ENCODE measurements around the gene TNS3.

The TNS3 gene

DNA sequence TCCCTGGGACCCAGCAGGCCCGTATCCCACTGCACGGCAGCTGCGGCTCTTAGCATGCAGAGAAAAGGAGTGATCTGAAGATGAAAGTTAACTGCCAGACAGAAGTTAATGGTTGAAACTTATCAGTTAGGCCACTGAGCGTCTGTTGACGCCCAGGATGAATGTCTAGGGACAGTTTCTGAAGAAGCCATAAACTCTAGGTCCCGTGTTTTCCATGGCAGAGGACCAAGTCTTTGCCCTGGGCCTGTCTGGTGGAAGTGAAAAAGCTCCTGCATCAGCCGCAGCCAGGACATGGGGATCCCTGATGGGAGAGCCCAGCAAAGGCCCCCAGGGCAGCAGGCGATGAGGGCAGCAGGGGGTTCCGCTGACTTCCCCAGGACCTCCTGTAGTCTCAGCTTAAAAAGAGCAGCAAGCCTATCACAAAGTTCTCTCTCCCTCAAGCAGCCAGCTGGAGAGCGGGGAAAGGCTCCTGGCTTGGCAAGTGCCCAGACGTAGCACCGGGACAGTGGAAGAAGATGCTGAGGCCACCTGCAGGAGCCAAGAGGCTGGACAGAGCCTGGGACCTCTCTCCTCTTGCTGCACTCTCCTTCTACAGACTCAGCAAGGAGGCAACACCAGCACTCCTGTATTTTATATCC is 79.6 kb downstream of the TNS3 start:
- DNase-seq = no peak

- DNase-seq = no peak
Observed at GRCh38 chr7:47501406-47501805, 80.5 kb downstream of the TNS3 start.

DNA sequence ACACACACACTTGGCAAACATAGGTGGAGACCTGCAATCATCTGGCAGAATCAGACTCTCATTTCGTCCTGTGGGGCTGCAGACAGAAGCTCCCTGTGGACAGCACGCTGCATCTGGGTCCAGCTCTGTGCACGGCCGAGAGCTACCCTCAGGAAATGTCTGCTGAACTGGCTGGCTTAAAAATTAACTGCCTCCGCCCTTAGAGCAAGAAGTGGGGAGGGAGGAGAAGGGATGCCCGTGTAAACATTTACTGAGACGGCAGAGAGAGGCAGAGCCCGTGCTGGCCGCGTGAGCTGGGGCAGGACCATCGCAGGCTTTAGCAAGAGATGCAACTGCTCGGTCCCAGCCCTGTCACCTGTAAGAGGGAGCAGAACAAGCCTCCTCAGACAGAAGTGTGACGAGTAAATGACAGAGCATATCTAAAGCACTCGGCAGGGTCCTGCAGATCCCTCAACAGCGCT is 81.8 kb downstream of the TNS3 start:
- no peak for DNase-seq

DNA sequence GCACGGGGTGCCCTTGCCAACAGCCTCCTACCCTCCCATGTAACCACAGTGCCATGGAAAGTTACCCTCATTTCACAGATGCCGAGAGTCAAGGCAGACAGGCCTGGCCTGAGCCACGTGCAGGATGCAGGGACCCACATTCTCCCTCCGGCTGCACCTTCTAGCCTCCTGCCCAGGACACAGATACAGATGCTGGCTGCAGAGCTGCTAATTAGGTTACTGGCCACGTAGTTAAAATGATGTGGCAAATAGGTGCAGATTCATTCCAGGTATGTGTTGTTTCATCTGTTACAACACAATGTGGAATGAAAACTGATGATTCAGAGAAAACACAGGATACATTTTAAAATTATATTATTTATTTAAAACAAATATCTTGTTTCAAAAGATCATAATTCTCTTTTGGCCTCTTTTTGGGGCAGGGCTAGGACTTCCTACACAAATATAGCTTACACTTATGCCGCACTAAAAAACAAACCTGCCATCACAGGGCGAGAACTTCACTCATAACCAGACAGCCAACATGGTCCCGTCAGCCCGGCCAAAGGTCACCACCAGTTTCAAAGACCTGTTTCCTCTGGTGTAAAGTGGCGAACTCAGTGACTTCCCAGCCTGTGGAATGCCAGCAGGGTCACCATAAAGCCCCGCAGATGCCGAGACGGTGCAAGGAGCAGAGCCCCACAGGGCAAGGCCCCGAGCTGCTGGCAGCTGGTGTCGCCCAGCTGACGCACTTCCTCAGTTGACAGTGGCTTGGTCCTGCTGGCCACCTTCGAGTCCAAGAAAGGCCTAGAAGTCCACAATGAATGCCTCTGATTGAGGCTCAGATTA is 83.5 kb downstream of the TNS3 start:
- no peak for DNase-seq

DNA sequence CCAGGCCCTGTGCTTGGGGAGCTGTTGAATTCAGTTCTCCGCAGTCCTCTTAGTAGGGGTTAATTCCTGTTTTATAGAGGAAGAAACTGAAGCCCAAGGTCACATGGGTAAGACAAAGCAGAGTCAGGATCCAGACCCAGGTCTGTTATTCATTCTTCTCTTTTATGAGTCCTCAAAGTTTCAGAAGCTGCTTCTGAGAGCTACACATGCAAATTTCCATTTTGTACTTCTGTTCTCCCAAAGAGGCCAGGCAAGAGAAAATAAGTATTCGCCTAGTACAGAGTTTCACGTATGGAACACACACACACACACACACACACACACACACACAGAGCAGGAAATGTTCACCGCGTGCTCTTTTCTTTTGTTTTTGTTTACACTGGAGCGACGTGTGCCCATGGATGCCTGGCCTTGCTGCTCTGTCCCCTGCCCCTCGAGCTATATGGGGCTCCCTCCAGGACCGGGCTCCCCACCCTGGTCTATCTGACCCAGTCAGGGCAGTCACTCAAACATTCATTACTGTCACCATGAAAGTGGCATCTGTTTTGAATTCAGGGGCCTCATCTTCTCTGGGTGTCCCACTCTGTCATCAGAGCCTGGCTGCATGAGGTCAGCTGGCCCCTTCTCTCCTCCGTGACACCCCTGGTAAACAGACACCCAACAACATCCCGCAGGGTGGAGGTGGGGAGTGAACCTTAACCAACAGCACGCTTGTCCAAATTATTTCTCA is 84.4 kb downstream of the TNS3 start:
- no peak for DNase-seq

DNA sequence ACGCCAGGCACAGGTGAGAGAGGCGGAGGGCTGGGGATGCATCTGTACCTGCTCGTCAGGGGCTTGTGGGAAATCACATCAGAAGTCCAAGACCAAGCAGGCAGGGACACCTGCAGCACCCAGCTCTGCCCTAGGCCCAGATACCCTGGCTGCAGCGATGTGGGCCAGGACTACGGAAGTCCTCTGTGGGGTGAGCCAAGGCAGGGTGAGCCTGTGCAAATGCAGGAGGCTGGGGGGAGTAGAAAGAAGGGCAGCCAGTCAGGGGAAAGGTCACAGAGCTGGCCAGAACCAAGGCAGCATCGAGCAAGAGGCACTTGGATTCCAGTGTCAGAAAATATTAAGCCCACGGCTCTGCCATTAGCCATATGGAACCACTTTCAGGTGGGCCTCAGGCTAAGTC is 85.2 kb downstream of the TNS3 start:
- DNase-seq = no peak

DNA sequence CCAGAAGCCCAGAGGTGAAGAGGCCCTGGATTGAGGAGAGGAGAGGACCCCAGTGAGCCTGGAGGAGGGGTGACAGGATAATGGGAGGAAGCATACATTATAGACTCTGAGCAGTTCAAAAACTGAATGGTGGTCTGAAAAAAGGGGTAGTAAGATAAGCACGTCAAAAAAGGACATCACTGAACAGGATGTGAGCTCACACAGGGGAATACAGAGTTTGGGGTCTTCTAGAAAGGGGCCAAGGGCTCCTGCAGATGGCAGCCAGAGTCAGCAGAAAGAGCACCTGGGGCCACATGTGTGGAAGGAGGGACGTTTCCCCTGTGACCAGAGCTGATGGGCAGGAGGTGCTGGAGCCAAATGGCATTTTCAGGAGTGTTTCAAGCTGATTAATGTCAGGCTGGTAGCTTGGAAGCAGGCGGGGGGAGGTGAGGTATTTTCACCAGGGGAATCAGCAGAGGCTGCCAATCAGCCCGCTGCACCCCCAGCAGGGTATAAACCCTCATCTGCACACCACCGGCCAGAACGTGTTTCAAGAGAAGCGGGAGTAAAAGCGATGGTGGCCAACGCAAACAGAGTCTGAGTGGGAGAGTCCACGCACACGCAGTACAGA is 85.8 kb downstream of the TNS3 start:
- DNase-seq = no peak

DNA sequence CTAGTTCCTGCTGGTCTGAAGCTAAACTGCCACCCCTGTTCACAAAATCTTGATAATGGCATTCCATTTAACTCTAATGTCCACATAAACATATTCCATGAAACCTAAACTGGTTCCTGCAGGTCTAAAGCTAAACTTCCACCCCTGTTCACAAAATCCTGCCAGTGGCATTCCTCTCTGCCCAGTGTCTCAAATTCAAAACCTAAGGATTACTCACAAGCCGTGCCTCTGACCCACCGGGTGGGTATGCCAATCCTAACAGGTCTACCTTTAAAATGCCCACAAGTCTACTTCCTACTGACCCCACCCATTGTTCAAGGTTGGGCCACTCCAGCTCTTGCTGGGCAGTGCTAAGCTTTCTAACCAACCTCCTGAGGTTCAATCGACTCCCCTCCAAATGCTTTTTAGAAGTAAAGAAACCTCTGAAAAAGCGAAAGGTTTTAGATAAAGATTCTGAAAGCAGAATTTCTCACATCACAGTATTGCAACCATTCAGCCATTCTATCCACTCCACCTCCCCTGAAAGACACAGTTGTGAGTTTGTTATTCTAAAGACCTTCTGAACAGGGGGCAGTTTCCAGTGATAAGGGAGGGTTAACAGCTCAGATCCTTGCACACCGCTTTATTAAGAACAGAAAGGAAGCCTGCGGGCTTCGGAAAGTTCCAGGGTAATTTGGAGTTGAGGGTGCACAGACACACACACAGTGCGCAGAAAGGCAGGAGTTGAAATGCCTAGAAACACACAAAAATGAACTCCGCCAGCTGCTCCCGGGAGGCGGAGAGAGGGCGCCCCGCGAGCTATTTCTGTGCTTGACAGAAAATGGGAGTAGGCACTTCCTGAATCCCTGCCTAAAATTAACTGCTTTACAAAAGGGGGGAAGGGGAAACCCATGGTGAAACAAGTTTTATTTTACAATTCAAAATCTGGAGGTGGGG is 87.7 kb downstream of the TNS3 start:
- DNase-seq = no peak

DNA sequence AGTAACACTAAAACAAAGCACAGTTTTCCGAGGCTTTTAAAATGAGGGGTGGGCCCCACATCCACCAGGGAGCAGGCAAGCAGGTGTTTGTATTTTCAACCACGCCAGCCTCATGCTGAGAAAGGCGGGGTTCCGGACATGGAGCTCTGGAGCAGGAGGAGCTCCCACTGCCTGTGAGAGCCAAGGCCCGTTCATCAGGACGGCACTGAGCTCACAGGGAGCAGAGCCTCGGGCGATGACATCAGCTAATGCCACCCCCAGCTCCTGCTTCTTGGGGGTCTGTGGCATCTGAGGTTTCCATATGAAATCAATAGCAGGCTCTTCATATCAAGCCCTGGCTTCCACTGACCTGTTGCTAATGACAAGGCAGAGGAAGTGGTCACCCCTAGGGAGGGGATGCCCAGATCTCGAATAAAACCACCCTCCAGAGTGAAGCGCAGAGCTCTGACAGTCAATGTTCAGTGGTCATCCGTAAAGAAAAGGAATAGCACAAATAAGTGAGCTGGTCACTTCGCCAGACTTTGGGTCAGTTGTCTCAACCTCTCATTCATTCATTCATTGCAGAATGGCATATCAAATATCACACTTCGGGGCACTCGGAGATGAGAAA is 89.1 kb downstream of the TNS3 start:
- no peak for DNase-seq

- no peak for DNase-seq
Observed at GRCh38 chr7:47490501-47491265, 91.2 kb downstream of the TNS3 start.

DNA sequence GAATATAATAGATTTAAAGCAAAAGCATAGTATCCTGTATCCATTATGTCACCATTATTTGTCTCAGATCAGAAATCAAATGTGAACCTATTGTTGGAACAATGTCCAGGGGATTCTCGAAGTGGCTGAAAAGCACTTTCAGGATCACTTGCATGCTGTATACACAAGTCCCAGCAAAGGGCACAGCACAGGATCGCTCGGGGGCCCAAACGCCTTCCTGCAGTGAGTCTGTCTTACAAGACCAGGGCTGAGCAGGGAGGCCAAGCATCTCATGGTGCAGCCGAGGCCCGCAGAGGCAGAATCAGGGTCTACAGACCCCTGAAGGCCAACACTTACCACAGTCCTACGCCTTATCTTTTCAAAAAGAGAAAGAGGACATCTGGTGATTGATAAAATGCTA is 92.3 kb downstream of the TNS3 start:
- no peak for DNase-seq

- no peak for DNase-seq
Observed at GRCh38 chr7:47488969-47489342, 93.0 kb downstream of the TNS3 start.

DNA sequence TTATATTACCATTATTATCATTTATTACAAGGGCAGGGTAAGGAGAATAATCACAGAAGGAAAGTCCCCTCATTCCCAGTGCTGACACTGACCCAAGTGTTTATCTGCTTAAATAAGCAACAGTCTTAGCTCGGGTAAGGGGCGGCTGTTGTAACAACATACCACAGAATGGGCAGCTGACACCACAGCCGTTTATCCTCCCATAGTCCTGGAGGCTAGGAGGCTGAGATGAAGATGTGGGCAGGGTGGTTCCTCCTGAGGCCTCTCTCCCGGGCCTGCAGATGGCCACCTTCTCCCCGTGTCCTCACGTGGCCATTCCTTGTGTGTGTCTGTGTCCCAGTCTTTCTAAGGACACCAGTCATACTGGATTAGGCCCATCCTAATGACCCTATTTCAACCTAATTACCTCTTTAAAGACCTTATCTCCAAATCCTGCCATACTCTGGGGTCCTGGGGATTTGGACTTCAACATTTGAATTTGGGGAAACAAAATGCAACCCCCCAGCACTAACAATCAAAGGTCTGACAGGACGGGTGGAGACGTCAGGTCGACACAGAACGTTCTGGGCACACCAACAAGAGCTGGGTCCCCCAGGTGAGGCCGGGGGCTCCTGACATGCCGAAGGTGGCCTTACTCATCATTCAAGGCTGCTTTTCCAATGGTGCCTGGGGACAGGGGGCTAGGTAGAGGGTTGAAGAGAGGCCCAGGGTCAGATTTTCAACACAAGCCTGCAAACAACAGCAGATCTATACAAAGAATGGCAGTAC is 93.5 kb downstream of the TNS3 start:
- DNase-seq = no peak

- no peak for DNase-seq
Observed at GRCh38 chr7:47485640-47486435, 96.1 kb downstream of the TNS3 start.

GRCh38 chr7:47484923-47485639 is 96.8 kb downstream of the TNS3 start:
- no peak for DNase-seq

- DNase-seq = no peak
Observed at GRCh38 chr7:47484457-47484856, 97.5 kb downstream of the TNS3 start.

DNA sequence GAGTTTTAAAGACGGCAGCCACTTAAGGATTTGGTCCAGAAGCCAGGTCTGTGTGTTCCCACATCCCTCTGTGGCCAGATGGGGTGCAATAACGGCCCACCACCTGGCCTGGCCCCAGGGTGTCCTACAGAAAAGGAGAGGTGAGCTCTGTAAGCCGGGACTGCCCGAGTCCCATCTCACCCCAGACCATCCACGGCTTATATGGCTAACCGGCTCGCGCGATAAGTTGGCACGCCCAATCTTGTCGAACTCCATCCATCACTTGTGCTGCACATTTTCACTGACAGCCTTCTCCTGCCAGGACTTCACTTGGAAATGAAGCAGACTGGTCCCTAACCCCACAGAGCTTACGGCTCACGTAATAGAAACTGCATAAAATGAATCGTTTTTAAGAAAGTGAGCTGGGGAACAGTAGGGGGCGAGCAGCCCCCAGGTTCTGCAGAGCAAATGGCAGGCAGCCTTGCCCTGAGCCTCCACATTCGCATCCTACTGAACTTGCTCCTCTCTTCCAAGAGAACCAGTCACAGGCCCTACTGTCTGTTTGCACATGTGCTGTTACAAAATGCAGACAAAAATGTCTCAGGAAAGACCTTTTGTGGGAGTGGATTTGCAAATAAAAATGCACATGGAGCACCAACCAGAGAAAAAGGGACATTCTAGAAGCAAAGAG is 98.2 kb downstream of the TNS3 start:
- DNase-seq = no peak
